Effector CD8-positive, alpha-beta T cell (primary cell): Measurements from ENCODE around the gene EID2B.

Source experiments
- DNase-seq: peaks from one replicate; lab custom pipeline; 2025; lab: John Stamatoyannopoulos, UW
- total RNA-seq, 4 experiments: gene quantifications; one replicate each; lab custom pipeline; 2026; lab: John Stamatoyannopoulos, UW

The EID2B gene, protein sequence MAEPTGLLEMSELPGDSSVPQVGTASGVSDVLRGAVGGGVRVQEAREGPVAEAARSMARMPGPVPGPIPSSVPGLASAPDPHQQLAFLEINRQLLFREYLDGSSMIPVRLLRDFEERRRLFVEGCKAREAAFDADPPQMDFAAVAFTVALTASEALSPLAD
- 5.1 to 6.9 (median 5.5) reads per million in 4 experiments for total RNA-seq

- peak; percentile 93 for DNase-seq
Measured at GRCh38 chr19:39532233-39533002, at the start of gene EID2B. TSS of gene EID2B (minus strand) at chr19:39532852. CDS start at chr19:39532802, 50 bp downstream.

DNA sequence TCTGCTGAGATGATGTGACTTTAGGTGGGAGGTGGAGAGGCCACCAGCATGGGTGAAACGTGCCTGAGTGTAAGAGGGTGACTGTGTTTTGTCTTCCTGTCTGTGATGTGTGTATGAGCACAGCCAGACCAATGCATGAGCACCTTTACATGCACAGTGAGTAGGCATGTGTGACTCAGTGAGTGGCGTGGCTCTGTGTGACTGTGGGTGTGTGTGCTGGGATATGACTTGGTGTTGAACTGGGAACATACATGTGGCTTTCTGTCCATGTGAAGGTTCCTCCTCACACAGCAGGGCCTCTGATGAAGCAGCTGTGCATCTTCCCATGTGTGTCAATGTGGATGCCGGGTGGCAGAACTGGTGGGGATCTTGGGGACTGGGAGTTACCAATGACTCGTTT lies 49.8 kb upstream of the EID2B start:
- no peak for DNase-seq

DNA sequence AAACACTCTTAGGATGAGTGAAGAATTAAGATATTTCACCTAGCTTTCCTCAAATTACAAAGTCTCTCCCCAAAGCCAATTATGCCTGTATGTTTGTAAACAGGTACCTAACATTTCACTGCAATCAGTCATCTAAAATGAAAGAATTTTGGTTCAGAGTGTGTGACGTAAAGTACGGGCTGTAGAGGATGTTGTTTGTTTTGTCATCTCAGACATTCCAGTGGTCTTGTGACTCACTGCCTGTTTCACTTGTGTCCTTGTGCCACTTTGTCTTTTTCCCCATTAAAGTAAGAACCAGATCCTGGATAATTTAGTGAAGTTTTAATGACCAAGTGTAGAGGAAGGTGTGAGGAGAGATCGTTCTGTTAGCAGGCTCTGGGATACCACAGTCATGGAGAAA lies 36.0 kb upstream of the EID2B start:
- DNase-seq = no peak

GRCh38 chr19:39566064-39566463 lies 33.4 kb upstream of the EID2B start:
- DNase-seq = no peak

DNA sequence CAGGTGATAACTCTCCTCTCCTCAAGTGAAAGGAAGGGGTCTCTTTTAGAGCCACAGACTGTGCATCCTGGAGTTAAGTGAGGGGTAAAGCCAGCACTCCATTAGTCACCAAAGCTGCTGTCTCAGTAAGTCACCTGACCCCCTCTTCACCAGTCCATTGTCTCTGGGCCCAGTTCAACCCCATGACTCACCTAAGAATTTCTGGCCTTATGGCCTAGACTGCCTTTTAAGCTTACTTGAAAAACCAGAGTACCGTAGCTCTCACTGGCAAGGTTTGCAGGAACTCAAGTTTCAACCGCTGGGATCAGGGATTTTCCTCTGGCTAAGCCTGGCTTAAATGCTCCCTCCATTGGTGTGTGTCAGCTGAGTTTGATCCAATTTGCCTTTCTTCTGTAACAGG lies 30.8 kb upstream of the EID2B start:
- no peak for DNase-seq

GRCh38 chr19:39558624-39559117 lies 26.0 kb upstream of the EID2B start:
- no peak for DNase-seq

GRCh38 chr19:39557811-39558623 lies 25.4 kb upstream of the EID2B start:
- no peak for DNase-seq

- no peak for DNase-seq
Measured at GRCh38 chr19:39555883-39556282, 23.2 kb upstream of the EID2B start.

DNA sequence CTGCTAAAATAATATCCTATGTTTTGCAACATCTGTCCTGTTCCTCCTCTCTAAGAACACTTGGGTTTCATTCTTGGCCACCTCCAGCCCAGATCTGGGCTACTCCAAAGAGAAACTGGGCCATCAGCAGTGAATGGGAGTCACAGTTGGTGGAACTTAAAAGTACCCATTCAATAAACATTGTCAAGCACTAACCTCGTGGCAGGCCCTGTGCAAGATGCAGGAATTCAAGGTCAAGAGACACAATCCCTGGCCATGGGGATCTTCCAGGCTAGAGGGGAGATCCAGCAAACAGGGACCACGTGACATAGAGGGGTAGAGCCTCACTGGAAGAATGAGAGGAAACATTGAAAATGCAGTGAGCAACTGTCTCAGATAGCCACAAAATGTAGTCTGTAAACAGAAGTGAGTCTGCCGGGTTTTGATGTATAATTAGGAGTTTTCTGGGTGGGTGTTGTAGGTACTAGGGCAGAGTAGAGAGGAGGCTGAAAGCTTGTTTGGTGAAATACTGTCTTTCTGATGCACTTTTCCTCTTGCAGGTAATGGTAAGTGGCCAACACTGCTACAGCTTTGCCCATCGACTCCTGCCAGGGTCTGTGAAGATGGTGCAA lies 22.2 kb upstream of the EID2B start:
- no peak for DNase-seq

- no peak for DNase-seq
Measured at GRCh38 chr19:39553082-39553652, 20.5 kb upstream of the EID2B start.

GRCh38 chr19:39550197-39550596 lies 17.5 kb upstream of the EID2B start:
- no peak for DNase-seq

GRCh38 chr19:39546599-39546998 lies 13.9 kb upstream of the EID2B start:
- DNase-seq = no peak

DNA sequence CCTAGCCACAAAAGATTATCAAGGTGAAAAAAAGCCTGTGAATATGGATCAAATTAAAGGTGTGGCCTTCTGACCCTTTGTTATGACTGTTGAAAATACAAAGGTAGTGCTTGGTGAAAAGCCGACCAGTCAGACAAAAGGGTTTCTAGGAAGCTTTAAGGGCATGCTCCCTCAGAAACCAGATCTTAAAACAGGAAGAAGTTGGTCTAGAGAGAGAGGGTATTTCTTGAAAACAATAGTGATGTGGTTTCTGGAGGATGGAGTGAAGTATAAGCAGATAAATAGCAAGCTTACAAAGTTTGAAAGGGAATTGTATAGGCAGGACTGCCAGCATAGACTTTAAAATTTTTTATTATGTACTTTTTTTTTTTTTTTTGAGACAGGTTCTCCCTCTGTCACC lies 12.3 kb upstream of the EID2B start:
- no peak for DNase-seq

DNA sequence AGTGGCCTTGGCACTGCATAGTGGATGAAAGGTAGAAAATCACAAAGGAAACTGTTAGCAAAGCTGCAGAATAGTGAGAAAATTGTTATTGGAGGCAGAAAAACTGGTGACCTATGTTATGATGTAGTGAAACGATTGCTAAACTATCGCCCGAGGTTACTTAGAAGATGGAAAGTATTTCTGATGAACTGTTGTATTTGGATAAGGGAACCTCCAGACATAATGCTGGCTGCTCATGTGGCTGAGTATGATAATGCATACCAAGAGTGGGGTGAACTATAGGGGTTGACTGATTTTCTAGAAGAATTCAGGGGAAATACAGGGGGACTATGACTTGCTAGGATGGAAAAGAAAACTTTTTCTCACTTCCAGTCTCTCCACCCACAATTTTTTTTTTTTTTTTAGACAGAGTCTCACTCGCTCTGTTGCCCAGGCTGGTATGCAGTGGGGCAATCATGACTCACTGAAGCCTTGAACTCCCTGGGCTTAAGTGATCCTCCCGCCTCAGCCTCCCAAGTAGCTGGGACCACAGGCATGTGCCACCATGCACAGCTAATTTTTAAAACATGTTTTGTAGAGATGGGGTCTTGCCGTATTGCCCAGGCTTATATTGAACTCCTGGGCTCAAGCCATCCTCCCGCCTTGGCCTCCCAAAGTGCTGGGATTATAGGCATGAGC lies 11.7 kb upstream of the EID2B start:
- no peak for DNase-seq

DNA sequence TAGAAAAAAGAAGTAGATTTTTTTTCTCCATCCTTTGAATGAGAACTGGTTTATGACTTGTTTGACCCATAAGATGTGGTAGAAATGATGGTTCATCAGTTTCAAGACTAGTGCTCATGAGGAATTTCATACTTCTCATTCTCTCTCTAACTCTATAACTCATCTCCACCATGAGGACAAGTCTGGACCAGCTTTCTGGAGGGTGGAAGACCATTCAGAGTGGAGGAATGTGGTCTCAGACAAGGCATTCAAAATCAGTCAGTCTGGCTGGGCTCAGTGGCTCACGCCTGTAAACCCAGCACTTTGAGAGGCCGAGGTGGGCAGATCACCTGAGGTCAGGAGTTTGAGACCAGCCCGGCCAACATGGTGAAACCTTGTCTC lies 10.8 kb upstream of the EID2B start:
- no peak for DNase-seq

DNA sequence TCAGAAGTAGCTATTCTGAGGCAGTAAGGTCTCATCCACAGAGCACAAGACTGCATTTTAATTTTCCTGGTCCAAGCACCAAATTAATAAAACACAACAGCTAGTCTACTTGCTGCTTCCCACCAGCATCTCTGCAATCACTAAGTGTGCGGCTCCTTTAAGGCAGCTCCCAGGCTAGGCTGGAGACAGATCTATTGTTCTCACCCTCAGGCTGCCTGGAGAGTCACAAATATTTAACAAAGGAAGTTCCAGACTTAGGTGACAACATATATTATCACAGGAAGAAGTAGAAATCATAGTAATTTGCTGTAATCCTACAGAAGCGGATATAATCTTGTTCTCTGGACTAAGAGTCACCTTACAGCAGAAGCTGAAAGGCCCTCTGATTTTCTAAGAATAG lies 9.6 kb upstream of the EID2B start:
- no peak for DNase-seq

DNA sequence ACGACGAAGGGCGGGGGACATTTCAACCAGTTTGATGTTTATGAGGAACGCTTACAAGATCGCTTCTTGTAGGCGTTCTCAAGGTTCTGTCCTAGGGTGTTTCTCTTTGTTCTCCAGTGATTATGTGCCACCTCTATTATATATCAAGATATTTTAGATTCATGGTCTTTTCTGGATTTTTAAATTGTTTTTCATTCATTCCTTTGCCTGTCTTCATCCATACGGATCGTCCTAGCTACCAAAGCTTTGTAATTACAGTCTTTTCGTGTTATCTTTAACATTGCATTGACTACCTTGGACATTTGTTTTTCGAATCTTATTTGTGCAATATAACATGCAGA lies 7.7 kb upstream of the EID2B start:
- DNase-seq = no peak

DNA sequence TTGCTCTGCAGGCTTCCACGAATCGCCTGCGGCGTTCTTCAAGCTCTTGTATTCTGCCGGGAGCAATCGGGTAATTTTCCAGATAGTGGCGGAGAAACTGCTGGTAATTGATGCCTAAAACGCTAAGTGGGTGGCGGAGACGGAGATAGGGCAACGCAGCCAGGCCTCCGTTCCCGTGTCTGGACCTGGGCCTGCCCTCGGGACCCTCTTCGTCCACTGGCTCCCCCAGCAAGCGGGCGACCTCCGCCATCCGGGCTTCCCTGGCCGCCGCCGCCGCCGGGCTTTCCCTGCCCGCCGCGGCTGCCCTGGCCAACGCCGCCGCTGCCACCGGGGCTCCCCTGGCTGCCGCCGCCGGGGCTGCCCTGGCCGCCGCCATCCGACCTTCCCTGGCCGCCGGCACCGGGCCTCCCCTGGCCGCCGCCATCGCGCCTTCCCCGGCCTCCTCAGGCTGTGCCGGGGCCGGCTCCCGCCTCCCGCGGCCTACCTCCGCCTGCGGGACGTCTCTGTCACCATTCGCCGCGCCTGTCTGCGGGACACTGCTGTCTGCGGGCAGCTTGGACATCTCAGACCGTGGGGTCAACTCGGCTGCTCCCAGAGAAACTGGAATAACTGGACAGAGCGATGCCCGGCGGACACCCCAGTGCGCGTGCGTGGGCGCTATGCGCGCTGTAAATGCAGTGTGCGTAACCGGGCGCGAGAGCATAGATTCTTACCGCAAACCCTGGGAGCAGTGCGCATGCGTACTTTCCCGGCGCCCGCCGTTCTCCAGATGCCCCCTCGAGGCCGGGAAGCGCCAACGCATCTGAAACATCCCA lies 7.1 kb upstream of the EID2B start, which contains the start of gene EID2:
EID2 (minus strand) TSS at position 644 of the 815 bp plus-strand sequence; CDS start at position 562, 82 bp downstream.
- peak; percentile 90 for DNase-seq

GRCh38 chr19:39539165-39539517 lies 6.5 kb upstream of the EID2B start:
- DNase-seq = no peak

DNA sequence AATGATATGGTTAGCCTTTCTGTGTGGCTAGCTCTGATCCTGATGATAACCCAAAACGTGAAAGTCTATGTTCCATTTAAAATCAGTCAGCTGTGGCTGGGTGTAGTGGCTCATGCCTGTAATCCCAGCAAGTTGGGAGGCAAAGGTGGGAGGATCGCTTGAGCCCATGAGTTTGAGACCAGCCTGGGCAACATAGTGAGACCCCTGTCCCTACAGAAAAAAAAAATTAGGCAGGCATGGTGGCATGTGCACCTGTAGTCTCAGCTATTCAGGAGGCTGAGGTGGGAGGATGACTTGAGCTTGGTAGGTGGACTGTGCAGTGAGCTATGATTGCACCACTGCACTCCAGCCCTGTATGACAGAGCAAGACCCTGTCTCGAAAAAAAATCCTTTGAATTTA lies 1.1 kb upstream of the EID2B start:
- no peak for DNase-seq
